Adrenal gland (tissue), 5 donors: ENCODE measurements around the gene PYGB.

Source experiments
- CTCF ChIP-seq, 6 experiments: fragments of 450-650 bp in 4 of 6; fragments of 200-600 bp in 2 of 6; sonication (generic) in 1 of 6; IDR thresholded peaks; 1 replicate in 5 of 6; 2 replicates in 1 of 6; pipeline versions ENCODE4 v1.5.1 to v1.8.0; 2016 to 2021; ENCODE audit warnings: antibody characterized with exemption in 6 of 6, mild to moderate bottlenecking in 2 of 6, moderate library complexity in 1 of 6
- POLR2A ChIP-seq, 2 donors: fragments of 450-650 bp; IDR thresholded peaks; one replicate each; pipeline ENCODE4 v1.6.1; 2017; ENCODE audit warnings: antibody characterized with exemption in 2 of 2, mild to moderate bottlenecking in 2 of 2, moderate library complexity in 1 of 2
- donor health status: DM: no; HTN: no; CAD: no.

DNA sequence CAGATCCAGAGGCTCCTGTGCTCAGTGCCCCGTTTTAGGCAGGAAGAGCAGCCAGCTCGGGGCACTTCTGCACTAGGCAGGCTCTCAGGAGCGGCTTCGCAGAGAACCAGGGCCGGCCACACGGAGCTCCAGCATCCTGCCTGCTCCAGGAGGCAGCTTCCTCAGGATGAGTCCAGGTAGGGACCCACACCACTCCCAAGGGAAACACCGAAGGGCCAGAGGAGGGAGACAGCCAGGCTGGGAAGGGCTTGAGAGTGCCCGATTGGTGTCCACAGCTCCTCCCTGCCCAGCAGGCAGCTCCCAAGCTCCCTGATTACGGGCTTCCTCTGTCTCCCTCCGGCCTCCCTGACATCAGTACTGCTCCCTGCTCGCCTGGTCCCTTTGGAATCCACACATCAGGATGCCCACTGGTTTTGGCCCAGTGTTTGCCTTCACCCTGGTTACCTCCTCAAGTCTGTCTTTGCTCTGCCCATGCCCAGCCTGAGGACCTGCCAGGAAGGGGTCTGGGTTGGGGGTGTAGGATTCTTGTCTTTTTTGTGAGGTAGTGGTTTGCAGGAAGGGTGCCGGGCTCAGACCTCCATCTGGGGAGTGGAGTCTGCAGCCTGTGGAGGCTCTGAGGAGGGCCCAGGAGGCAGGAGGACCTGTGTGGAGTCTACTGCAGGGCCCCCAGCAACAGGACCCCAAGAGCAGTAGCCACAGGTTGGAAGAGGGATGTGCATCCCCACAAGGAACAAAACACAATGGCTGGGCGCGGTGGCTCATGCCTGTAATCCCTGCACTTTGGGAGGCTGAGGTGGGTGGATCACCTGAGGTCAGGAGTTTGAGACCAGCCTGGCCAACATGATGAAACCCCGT is 11.2 kb upstream of the PYGB start:
- no peak for TF ChIP-seq CTCF (IDR thresholded peaks at IDR 0.05)
- no peak for TF ChIP-seq POLR2A (IDR thresholded peaks at IDR 0.05)
